Gastroesophageal sphincter (tissue), 4 donors: ENCODE data around the gene LHFPL3. TPM values are rescaled to one million over a fixed set of nuclear protein-coding genes. Genes with fewer than 3 reads are reported as not detected.

Experiments
- ATAC-seq: fragments of 150-250 bp; one replicate; pipeline ENCODE4 v1.9.1; 2016; ENCODE audit warnings: mild to moderate bottlenecking, moderate library complexity
- H3K27ac ChIP-seq, 4 donors: fragments of 200-600 bp; sonication (generic) in 3 of 4; 1 replicate in 3 of 4; 2 replicates in 1 of 4; pipeline ENCODE4 v1.5.1; 2016 to 2019
- H3K27me3 ChIP-seq: fragments of 200-600 bp; sonication (generic); one replicate; pipeline ENCODE4 v1.5.1; 2019
- H3K36me3 ChIP-seq, 2 donors: fragments of 200-600 bp; sonication (generic); one replicate each; pipeline ENCODE4 v1.5.1; 2019; ENCODE audit warnings: control low read depth in 1 of 2
- H3K4me1 ChIP-seq, 3 donors: fragments of 200-600 bp; sonication (generic); 1 replicate in 2 of 3; 2 replicates in 1 of 3; pipeline ENCODE4 v1.5.1; 2016 to 2019; ENCODE audit warnings: control low read depth in 2 of 3
- H3K4me3 ChIP-seq, 2 donors: fragments of 200-600 bp; sonication (generic); one replicate each; pipeline ENCODE4 v1.5.1; 2019; ENCODE audit warnings: mild to moderate bottlenecking in 1 of 2, moderate library complexity in 1 of 2
- H3K9me3 ChIP-seq, 3 donors: fragments of 200-600 bp; sonication (generic); one replicate each; pipeline ENCODE4 v1.5.1; 2017 to 2019; ENCODE audit warnings: control low read depth in 2 of 3
- EP300 ChIP-seq: sonication (generic); formaldehyde crosslinking; IDR thresholded peaks from one replicate; pipeline ENCODE4 v1.6.1; 2017; ENCODE audit warnings: antibody characterized with exemption, mild to moderate bottlenecking
- POLR2A ChIP-seq, 2 donors: fragments of 450-650 bp; IDR thresholded peaks; one replicate each; pipeline ENCODE4 v1.6.1; 2017; ENCODE audit warnings: antibody characterized with exemption in 2 of 2, mild to moderate bottlenecking in 2 of 2, moderate library complexity in 1 of 2
- POLR2AphosphoS5 ChIP-seq: sonication (generic); formaldehyde crosslinking; IDR thresholded peaks from one replicate; pipeline ENCODE4 v1.6.1; 2017; ENCODE audit warnings: antibody characterized with exemption
- WGBS, 2 donors: methylation state at CpG; one replicate each; pipeline ENCODE4 v1.1.5; 2018; ENCODE audit warnings: low coverage in 1 of 2; 5-methylcytosine and 5-hydroxymethylcytosine counted together
- total RNA-seq, 4 donors: library from RNA; depleted of rRNA; stranded (reverse); fragments of >200 nt; gene quantifications; one replicate each; pipeline ENCODE4 v1.1.0, GENCODE V29; 2016
- TF ChIP-seq, protein P1 (sequence below), 4 experiments: fragments of 200-600 bp in 2 of 4; fragments of 450-650 bp in 2 of 4; sonication (generic) in 1 of 4; IDR thresholded peaks; one replicate each; pipeline ENCODE4 v1.5.1; 2017 to 2019; ENCODE audit warnings: antibody characterized with exemption in 4 of 4, mild to moderate bottlenecking in 2 of 4, moderate library complexity in 2 of 4

LHFPL3 gene
- total RNA-seq, 4 donors from 2014 or later = not detected

DNA sequence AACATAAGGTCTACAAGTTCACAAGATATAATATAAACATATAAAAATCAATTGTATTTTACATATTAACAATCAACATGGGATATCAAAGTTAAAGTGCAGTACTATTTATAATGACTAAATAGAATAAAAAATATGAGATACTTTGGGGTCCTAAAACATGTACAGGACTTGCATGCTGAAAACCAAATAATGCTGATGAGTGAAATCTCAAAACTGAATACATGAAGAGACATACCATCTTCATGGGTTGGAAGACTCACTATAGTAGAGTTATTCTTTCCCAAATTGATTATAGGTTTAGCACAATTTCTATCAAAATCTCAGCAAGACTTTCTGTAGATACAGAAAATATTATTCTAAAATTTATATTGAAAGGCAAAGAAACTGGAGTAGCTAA, 181.5 kb downstream of the LHFPL3 start:
- Histone ChIP-seq H3K36me3 (no peaks in the 10 kb centered on the region), H3K27ac (no peak overlapping the region), H3K4me1 (no peaks in the 10 kb centered on the region), H3K4me3 (no peak overlapping the region), H3K27me3 (no peaks in the 10 kb centered on the region), H3K9me3 (peaks cover 0 to 8% (median 0%) of the 10 kb centered on the region in 3 donors)
- TF ChIP-seq, protein P1, sequence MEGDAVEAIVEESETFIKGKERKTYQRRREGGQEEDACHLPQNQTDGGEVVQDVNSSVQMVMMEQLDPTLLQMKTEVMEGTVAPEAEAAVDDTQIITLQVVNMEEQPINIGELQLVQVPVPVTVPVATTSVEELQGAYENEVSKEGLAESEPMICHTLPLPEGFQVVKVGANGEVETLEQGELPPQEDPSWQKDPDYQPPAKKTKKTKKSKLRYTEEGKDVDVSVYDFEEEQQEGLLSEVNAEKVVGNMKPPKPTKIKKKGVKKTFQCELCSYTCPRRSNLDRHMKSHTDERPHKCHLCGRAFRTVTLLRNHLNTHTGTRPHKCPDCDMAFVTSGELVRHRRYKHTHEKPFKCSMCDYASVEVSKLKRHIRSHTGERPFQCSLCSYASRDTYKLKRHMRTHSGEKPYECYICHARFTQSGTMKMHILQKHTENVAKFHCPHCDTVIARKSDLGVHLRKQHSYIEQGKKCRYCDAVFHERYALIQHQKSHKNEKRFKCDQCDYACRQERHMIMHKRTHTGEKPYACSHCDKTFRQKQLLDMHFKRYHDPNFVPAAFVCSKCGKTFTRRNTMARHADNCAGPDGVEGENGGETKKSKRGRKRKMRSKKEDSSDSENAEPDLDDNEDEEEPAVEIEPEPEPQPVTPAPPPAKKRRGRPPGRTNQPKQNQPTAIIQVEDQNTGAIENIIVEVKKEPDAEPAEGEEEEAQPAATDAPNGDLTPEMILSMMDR (IDR thresholded peaks at IDR 0.05) = no peak
- TF ChIP-seq EP300 = no peak
- TF ChIP-seq POLR2A (IDR thresholded peaks at IDR 0.05) = no peak
- TF ChIP-seq POLR2AphosphoS5 = no peak
- no peak for ATAC-seq

DNA sequence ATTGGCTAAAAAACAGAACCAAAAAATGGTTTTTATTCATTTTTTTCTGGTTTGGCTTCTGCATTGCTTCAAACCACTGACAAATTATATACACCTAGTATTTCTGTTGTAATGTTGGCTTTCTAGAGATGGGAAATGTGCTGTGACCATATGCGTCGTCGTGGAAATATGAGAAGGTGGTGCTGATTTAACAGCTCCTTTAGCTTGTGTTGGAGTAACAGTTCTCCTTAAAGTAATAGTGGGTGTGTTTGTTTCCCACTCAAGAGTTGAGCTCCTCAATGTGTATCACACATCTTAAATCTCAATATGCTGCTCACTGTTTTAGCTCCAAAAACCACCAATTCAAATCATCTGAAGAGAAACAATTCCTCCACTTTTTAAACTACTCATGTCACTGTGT, 196.4 kb downstream of the LHFPL3 start:
- Histone ChIP-seq H3K36me3 (no peaks in the 10 kb centered on the region), H3K4me1 (no peaks in the 10 kb centered on the region), H3K9me3 (no peaks in the 10 kb centered on the region), H3K27ac (no peak overlapping the region), H3K27me3 (no peaks in the 10 kb centered on the region), H3K4me3 (no peak overlapping the region)
- ATAC-seq = no peak
- TF ChIP-seq, protein P1 (IDR thresholded peaks at IDR 0.05) = no peak
- TF ChIP-seq POLR2A (IDR thresholded peaks at IDR 0.05) (no peak), POLR2AphosphoS5 (no peak)
- 50 to 78% methylated on average over 1 to 3 of the region's 3 CpGs for WGBS, 2 donors

DNA sequence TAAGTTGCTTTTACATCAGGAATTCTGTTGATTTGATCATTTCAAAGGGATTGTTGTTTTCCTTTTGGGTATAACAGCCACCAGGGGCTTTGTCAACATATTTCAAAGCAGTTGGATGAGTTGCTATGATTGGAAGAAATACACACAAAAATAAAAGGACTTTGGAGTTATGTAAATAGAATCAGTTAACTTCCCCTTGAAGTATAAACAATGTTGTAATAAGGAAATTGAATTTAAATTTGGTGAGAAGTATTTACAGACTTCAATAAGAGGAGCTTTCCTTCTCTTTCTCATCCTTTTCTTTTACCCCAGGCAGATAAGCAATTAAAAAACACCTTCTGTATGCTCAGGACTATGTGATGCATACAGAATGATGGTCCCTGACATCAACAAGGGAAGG, 199.7 kb downstream of the LHFPL3 start:
- Histone ChIP-seq H3K36me3 (no peaks in the 10 kb centered on the region), H3K27me3 (no peaks in the 10 kb centered on the region), H3K9me3 (peaks cover 0 to 3% (median 0%) of the 10 kb centered on the region in 3 donors), H3K4me1 (no peaks in the 10 kb centered on the region), H3K4me3 (no peak overlapping the region), H3K27ac (no peak overlapping the region)
- TF ChIP-seq POLR2AphosphoS5 = no peak
- no peak for TF ChIP-seq EP300
- no peak for TF ChIP-seq POLR2A (IDR thresholded peaks at IDR 0.05)
- TF ChIP-seq, protein P1 (IDR thresholded peaks at IDR 0.05) = no peak
- no peak for ATAC-seq

DNA sequence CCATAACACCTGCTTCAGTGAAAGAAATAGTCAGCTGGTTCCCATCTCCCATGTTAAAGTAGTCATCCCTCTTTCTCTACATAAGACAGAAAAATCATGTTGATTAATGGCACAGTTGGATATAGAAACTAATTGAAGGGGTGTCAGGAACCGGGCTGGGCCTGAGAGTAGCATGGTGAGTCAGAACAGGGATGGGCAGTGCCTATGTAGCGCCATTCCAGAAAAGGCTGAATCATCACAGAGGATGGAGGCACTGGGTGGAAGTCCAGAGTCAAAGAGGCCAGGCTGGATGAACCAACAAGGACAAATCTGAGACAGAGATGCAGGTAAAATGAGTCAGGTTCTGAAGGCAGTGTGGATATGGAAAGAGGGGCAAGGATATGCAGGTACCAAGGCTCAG, 201.2 kb downstream of the LHFPL3 start:
- TF ChIP-seq EP300 (no peak), POLR2AphosphoS5 (no peak), POLR2A (IDR thresholded peaks at IDR 0.05) (no peak)
- TF ChIP-seq, protein P1 (IDR thresholded peaks at IDR 0.05) = no peak
- H3K27ac ChIP-seq = no peak overlapping the region
- H3K9me3 ChIP-seq = peaks cover 0 to 3% (median 0%) of the 10 kb centered on the region in 3 donors
- no peak overlapping the region for H3K4me3 ChIP-seq
- no peaks in the 10 kb centered on the region for H3K4me1 ChIP-seq
- H3K36me3 ChIP-seq = no peaks in the 10 kb centered on the region
- H3K27me3 ChIP-seq = no peaks in the 10 kb centered on the region
- ATAC-seq = no peak
- WGBS, 2 donors = 71 to 82% methylated on average over 2 of the region's 2 CpGs

DNA sequence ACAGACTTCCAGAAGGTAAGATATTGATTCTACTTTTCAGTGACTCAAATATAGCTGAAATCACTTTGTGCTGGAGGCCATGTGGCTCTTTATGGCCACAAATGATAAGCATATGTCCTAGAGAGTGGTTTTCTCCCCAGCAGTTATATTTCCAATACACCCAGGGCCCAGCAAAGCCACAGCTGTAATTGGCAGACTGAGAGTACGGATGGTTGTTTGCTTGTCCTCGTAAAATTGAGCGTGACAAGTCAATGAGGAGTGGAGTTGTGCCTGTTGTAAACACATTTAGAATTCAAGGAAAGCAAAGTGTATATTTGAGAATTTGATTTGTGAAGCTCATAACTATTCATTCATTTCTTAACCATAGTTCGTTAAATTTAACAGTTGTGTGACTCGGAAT, 201.8 kb downstream of the LHFPL3 start:
- H3K9me3 ChIP-seq = peaks cover 0 to 3% (median 0%) of the 10 kb centered on the region in 3 donors
- no peak for ATAC-seq
- H3K27me3 ChIP-seq = no peaks in the 10 kb centered on the region
- no peaks in the 10 kb centered on the region for H3K4me1 ChIP-seq
- 72 to 88% methylated on average over 5 of the region's 5 CpGs for WGBS, 2 donors
- TF ChIP-seq POLR2AphosphoS5 (no peak), POLR2A (IDR thresholded peaks at IDR 0.05) (no peak), EP300 (no peak)
- TF ChIP-seq, protein P1 (IDR thresholded peaks at IDR 0.05) = no peak
- H3K27ac ChIP-seq = no peak overlapping the region
- H3K36me3 ChIP-seq = no peaks in the 10 kb centered on the region
- no peak overlapping the region for H3K4me3 ChIP-seq
